Skeletal muscle cell (primary cell): ENCODE data around the gene FAM156A.
A peak's percentile ranks its signal among the peaks of the same experiment; 100 is the strongest.
"Not testable (repeated sequence)": the region's sequence is repeated elsewhere in the genome, so short reads cannot be mapped to it uniquely, and the experiment has no call there.

Experiments used
- DNase-seq: peaks from one replicate; pipeline ENCODE4 v3.0.0-alpha.2; 2010; ENCODE audit warnings: low read depth
- H3K4me3 ChIP-seq: 2 replicates; pipeline ENCODE4 v1.5.1; 2011; ENCODE audit warnings: low read depth, mild to moderate bottlenecking, control low read depth, low read length, moderate library complexity

The FAM156A gene

GRCh38 chrX:52974336-52974992, 16.1 kb upstream of the FAM156A start:
- H3K4me3 ChIP-seq, DNase-seq: not testable (repeated sequence)

GRCh38 chrX:52967922-52968321, 9.6 kb upstream of the FAM156A start:
- H3K4me3 ChIP-seq, DNase-seq: not testable (repeated sequence)

- DNase-seq = not testable (repeated sequence)
Observed at GRCh38 chrX:52966993-52967738, 8.8 kb upstream of the FAM156A start.

GRCh38 chrX:52958961-52959360, 643 bp upstream of the FAM156A start:
- DNase-seq = not testable (repeated sequence)

More at GRCh38 chrX:52966993-52967738, 8.8 kb upstream of the FAM156A start:
- not testable (repeated sequence) for H3K4me3 ChIP-seq

GRCh38 chrX:52949884-52950283, 8.4 kb downstream of the FAM156A start:
- not testable (repeated sequence) for H3K4me3 ChIP-seq, DNase-seq

More at GRCh38 chrX:52958961-52959360, 643 bp upstream of the FAM156A start:
- H3K4me3 ChIP-seq = not testable (repeated sequence)

GRCh38 chrX:52949325-52949724, 9.0 kb downstream of the FAM156A start:
- not testable (repeated sequence) for DNase-seq, H3K4me3 ChIP-seq

GRCh38 chrX:52948265-52948664, 10.1 kb downstream of the FAM156A start:
- not testable (repeated sequence) for DNase-seq, H3K4me3 ChIP-seq

GRCh38 chrX:52947501-52947900, 10.8 kb downstream of the FAM156A start:
- DNase-seq, H3K4me3 ChIP-seq: not testable (repeated sequence)

GRCh38 chrX:52945838-52946494, 12.4 kb downstream of the FAM156A start:
- not testable (repeated sequence) for H3K4me3 ChIP-seq, DNase-seq

- DNase-seq, H3K4me3 ChIP-seq: not testable (repeated sequence)
Observed at GRCh38 chrX:52941728-52942127, 16.6 kb downstream of the FAM156A start.

GRCh38 chrX:52940704-52941103, 17.6 kb downstream of the FAM156A start:
- H3K4me3 ChIP-seq, DNase-seq: not testable (repeated sequence)

- not testable (repeated sequence) for DNase-seq
- H3K4me3 ChIP-seq = peak overlapping the region; percentile 59
Observed at GRCh38 chrX:52935470-52935784, 22.9 kb downstream of the FAM156A start.

GRCh38 chrX:52934704-52935469, 23.4 kb downstream of the FAM156A start:
- peak overlapping the region; percentile 59 for H3K4me3 ChIP-seq

GRCh38 chrX:52933976-52934703, 24.2 kb downstream of the FAM156A start:
- no peak for DNase-seq
- peak overlapping the region; percentile 59 for H3K4me3 ChIP-seq

More at GRCh38 chrX:52934704-52935469, 23.4 kb downstream of the FAM156A start:
- peak; percentile 84 for DNase-seq

- no peak for DNase-seq
- H3K4me3 ChIP-seq = no peak overlapping the region
Observed at GRCh38 chrX:52933213-52933612, 25.1 kb downstream of the FAM156A start.

- H3K4me3 ChIP-seq, DNase-seq: not testable (repeated sequence)
Observed at GRCh38 chrX:52930214-52930613, 28.1 kb downstream of the FAM156A start.

GRCh38 chrX:52923781-52924241, 34.5 kb downstream of the FAM156A start:
- DNase-seq = no peak
- H3K4me3 ChIP-seq = no peak overlapping the region

- not testable (repeated sequence) for H3K4me3 ChIP-seq, DNase-seq
Observed at GRCh38 chrX:52914704-52915103, 43.6 kb downstream of the FAM156A start.

GRCh38 chrX:52913681-52914080, 44.6 kb downstream of the FAM156A start:
- not testable (repeated sequence) for H3K4me3 ChIP-seq, DNase-seq
